Measurements from ENCODE around the gene CYTL1. TPM values are rescaled to one million over a fixed set of nuclear protein-coding genes. Genes with fewer than 3 reads are reported as not detected.
"Not testable (repeated sequence)": the region's sequence is repeated elsewhere in the genome, so short reads cannot be mapped to it uniquely, and the experiment has no call there.

Gene CYTL1
- total RNA-seq, 1 donor from 2014 or later: not detected

DNA sequence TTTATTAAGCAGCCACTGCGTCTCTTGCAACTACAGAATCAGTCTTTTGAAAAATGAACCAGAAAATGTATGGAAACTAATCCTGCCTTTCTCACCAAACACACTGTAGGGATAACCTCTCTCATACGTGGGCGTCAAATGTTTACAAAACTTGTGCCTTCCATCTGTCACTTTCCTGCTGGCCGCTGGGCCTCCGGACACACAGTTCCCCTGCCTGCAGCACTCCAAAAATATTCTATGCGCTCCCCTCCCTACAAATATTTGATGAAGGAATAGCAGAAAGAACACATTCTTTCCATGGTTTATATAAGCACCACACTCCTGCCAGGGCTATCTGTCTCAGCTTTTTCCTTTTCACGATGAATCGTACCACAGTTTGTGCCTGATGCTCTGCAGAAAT, 14.9 kb upstream of the CYTL1 start:
- DNase-seq (ENCODE audit: low read depth): no peak

DNA sequence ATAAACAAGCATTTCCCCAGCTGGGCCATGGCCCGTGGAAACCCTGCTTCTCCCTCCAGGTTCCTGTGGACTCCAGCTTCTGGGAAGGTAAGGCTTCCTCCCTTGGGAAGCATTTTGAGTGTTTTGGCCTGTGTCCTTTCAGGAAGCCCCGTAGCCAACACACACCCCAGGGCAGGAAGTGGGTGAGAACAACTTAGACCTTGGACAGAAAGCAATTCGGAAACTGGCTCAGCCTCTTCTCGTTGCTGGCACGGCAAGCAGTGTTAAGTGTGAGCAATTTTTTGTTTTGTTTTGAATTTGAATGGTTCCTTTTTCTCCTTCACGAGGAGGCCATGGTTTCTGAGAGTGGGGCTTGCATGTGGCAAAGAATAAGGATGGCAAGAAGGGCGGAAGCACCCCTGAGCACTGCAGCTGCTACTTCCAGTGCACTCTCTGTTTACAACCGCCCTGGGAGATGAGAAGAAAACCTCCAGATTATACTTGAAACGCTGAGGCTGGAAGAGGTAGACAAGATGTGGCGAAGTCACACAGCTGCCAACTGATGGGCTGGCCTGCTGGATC, 14.1 kb upstream of the CYTL1 start:
- no peak for DNase-seq (ENCODE audit: low read depth)

DNA sequence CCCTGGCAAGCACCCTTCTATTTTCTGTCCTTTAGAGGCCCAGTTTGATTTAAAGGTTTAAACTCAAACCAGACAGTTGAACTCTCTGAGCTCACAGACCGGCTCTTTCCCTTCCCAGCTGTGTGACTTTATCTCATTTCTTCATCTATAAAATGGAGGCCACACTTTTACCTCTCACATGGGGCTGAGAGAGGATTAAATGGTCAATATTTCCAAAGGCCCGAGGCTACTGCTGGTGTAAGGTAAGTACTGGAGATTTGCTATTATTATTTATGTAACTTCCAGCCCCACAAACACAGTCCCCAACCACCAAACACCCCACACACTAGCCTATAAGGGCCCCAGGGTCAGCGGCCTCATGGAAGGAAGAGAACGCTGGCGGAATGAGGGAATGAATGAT, 13.6 kb upstream of the CYTL1 start:
- DNase-seq (ENCODE audit: low read depth): no peak

DNA sequence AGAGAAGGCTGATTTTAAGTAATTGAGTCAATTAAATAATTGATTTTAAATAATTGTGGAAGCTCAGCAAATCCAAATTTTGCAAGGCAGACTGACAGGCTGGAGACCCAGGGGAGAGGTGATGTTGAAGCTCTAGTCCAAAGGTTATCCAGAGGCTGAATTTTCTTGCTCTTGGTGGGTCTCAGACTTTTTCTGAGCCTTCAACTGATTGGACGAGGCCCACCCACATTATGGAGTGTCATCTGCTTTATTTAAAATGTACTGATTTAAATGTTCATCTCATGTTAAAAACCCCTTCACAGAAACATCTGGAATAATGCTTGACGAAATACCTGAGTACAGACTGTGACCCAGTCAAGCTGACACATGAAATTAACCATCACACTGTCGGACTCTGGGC, 11.7 kb upstream of the CYTL1 start:
- DNase-seq (ENCODE audit: low read depth): no peak

DNA sequence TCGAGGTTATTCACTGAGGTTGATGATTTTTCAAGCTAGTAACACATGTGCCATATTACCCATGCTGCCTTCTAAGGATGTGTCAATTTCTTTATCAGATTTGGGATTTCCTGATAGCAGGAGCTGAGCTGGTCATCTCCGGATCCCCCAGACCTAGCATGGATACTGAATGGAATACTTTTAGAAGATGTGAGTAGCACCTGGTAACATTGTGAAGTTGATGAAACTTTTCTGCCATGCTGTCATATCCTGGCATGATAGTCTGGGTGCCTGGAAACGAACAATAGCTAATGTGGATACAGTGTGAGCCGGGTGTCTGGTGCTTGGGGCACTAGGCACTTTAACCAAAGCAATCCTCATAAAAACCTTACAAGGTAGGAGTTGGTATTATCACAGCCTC, 11.0 kb upstream of the CYTL1 start:
- no peak for DNase-seq (ENCODE audit: low read depth)

DNA sequence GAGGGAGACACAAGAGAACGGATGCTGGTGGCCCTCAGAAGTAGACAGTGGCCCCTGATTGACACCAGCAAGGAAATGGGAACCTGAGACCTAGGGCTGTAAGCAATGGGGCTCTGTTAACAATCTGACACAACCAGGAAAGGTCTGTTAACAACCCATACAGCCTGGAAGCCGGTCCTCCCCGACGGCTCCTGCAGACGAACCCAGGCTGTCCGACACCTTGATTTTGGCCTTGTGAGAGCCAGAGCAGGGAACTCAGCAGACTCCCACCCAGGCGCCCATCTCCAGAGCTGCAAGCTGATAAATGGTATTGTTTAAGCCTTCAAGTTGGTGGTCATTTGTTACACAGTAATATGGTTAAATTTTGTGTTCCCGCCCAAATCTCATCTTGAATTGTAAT, 10.2 kb upstream of the CYTL1 start:
- DNase-seq (ENCODE audit: low read depth): no peak

DNA sequence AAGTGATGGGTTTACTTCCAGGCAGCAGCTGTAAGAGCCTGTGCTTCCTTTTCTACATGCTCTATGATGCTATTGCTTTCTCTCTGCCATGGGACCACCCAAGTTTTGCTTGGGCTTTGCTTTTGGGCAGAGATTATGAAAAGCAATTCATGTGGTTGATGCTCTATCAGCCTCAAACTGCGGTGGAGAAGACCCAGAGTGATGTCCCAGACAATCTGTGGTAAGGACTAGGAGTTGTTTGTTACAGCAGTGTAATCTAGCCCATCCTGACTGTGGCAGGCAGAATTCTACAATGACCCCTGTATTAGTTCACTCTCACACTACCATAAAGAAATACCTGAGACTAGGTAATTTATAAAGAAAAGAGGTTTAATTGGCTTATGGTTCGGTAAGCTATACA, 9.2 kb upstream of the CYTL1 start:
- no peak for DNase-seq (ENCODE audit: low read depth)

DNA sequence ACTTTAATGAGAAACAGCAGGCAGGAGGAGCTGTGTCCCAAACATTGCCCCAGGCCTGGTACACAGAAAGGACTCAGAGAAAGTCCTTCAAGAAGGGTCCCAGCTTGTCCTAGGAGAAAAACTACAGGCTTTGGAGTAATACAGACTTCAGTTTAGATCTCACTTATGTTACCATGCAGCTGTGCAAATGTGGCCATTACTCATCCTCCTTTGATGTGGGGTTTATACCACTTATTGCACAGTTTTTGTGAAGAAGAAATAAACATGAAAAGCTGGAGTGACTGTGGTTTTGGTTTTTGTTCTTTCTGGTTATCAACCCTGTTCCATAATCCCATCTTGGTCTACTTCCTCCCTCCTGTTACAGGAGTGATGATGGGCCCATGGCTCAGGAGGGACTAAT, 8.1 kb upstream of the CYTL1 start:
- no peak for DNase-seq (ENCODE audit: low read depth)

DNA sequence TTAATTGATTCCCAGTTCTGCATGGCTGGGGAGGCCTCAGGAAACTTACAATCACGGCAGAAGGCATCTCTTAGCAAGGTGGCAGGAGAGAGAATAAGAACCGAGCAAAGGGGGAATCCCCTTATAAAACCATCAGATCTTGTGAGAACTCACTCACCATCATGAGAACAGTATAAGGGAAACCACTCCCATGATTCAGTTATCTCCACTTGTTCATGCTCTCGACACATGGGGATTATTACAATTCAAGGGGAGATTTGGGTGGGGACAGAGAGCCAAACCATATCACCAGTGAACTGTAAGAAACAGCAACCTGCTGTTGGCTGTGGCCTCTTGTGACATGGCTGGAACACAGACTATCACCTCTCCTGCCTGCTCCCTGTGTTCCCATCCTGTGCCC, 7.1 kb upstream of the CYTL1 start:
- no peak for DNase-seq (ENCODE audit: low read depth)

DNA sequence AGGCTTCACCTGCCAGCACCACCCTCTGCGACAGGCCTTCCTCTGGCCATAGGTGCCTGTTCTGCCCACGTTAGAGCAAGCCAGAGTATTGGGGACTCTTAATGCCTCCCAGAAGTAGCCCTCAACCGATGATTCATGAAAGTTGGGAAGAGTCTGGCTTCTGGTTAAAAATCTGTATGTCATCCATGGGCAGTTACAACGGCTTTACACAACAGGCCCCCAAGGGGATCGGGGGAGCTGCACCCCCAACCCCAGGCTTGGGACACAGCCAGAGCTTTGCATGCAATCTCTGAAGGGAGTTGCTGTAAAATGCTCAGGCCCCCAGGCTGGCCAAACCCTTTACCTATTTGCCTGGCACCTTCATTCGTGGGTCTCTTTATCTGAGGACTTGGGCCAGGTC, 5.4 kb upstream of the CYTL1 start:
- no peak for DNase-seq (ENCODE audit: low read depth)

DNA sequence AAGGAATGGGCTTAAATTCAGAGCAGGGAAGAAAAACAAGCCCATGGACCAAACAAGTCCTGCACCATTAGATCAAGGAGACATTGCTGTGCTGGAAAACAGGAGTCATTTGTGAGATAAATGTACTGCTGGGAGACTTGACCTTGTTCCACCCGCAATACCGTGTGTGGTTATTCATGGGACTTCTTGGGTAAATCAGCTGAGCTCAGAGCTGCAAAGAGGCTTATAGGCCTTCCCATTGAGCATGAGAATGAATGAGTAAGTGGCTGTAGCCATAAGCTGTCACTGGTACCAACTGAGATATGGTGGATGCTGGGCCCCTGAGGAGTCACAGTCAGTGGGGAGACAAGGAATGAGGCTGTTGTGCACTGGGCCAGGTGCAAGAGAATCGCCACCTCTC, 2.3 kb upstream of the CYTL1 start:
- DNase-seq (ENCODE audit: low read depth): no peak

DNA sequence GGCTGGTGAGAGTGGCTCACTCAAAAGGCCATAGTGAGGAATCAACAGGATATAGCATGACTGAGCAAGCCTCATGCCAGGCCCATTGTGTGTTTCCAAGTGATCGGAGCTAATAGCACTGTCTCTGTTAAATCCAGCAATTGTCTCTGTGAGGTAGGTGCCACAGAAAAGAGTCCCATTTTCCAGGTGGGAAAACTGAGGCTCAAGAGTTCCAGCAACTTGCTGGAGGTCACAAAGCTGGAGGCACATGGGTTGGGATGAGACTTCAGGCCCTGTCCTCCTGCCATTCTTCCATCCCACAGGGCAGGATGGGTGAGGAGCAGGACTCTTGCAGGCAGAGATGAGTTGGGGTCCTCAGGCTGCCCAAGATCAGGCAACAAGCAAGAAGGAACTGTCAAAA, 1.1 kb upstream of the CYTL1 start:
- DNase-seq (ENCODE audit: low read depth): no peak

DNA sequence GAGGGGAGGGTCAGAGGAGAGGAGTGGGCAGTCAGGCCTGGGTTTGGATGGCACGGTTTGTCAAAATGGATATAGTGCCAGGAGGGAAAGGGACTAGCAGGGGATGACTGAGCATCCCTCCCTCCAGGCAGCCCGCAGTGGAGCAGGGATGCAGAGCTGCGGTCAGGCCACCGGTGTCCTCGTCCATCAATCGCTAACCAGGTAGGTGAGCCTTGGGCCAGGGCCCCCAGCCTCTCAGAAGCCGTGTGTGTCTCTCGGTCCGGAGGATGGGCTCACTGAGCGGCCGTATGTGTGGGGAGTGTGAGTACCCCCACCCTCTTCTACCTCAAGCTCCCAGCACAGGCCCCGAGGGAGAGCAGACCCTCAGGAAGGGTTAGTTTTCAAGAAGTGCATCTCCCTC, 538 bp upstream of the CYTL1 start:
- DNase-seq (ENCODE audit: low read depth): no peak

DNA sequence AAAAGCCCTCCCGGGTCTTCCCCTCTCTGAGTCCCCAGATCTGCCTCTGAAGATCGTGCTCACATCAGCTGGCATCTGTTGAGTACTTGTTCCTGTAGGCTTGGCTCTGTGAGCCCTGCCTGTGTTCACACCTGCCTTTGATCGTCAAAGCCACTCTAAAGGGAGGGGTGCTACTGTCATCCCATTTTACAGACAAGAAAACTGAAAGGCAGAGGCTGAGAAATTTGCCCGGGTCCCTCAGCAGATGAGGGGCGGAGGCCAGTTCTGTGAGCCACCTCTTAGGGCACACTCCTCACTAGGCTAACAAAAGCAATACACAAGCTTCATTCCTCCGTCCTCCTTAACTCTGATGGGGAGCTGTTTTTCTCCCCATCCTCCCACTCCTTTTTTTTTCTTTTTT, 655 bp downstream of the CYTL1 start:
- DNase-seq (ENCODE audit: low read depth): no peak

DNA sequence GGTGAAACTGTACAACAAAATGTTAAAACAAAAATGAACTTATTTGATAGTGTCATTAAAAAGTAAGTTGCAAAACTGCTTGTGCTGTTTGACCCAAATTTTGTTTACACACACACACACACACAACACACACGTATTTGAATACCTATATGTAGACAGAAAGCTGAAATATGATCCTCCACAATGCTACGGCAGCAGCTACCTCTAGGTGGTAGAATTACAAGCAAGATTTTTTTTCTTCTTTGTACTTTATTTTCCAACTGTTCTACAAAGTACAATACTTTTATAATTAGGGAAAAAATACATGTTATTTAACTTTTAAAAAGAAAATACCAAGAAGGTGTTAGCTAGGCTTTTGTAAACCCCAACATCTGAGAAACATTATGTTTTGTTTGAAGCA, 1.2 kb downstream of the CYTL1 start:
- no peak for DNase-seq (ENCODE audit: low read depth)

DNA sequence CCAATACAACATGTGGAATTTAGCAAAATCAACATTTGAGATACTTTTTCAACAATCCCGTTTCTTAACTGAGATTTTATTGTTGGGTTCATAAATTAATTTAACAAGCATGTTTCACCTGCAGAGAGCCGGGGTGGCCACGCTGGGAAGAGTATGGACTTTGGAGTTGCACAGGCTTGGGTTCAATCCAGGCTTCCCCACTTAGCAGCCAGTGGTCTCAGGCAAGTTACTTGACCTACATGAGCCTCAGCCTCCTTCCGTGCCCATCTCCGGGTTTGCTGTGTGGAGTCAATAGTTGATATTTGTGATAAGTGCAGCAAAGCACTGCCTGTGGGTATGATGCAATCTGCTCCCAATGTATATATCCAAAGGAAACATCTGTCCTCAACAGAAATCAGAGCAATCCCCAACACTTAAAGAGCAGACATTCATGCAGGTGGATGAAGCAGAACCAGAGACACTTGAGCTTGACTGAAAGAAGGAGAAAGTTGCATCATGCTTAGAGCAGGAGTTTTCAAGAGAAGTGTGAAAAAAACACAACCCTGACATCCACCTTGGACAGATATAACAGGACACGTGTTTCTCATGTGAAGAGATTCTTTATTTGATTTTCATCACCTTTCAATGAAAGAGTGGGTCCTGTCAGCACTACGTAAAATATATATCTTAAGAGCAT, 5.1 kb downstream of the CYTL1 start:
- no peak for DNase-seq (ENCODE audit: low read depth)

DNA sequence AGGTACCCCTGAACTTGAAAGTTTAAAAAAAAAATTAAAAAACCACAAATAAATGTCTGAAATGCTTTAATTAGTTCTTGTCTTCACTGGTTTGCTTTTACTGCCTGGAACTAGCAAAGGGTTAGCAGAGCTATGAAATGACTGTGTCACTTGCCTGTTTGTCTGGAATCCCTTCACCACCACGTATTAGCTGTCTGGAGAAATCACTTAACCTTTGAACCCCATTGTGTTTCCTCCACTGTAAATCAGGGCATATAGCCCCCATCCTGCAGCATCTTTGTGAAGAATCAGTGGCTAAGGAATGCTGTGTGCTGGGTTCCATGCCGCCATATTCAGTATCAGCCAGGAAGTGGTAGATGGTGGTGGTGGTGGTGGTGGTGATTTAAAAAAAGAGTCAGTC, 6.3 kb downstream of the CYTL1 start:
- DNase-seq (ENCODE audit: low read depth): no peak

DNA sequence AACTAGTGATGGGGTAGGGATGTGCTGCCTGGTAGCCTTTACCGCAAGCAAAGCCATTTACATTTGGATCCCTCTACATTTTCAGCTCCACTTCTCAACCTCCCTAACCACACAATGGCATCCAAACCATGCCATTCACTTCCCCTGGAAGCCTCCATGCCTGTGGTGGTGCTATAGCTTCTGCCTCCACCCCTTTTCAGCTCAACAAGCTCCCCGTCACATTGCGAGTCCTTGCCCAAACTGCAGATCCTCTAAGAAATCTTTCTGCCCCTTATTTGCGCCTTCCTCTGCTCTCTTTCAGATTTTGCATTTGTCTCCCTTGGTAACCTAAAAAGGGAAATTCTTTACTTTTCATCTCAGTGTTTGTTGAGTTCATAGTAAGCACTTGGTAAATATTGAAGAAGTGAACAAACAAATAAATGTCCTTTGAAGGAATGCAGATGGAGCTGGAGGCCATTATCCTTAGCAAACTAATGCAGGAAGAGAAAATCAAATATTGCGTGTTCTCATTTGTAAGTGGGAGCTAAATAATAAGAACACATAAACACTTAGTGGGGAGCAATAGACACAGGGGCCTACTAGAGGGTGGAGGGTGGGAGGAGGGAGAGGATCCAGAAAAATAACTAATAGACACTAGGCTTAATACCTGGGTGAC, 6.9 kb downstream of the CYTL1 start:
- no peak for DNase-seq (ENCODE audit: low read depth)

DNA sequence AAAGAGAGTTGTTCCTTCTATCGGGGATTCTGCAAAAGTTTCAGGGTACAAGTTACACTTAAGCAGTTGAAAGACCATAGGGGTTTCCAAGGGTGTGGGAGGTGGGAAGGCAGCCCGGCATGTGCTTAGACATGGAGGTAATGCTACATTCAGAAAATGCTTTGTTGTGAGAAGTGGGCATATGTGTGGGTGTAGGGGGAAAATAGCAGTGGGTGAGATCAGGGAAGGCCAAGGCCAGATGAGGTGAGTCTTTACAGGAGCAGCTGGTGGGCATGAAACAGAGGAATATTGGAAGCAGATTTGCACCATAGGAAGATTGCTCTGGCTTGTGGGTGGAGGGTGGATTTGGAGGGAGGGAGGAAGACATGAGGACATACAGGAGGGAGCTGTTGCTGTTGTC, 8.3 kb downstream of the CYTL1 start:
- no peak for DNase-seq (ENCODE audit: low read depth)

DNA sequence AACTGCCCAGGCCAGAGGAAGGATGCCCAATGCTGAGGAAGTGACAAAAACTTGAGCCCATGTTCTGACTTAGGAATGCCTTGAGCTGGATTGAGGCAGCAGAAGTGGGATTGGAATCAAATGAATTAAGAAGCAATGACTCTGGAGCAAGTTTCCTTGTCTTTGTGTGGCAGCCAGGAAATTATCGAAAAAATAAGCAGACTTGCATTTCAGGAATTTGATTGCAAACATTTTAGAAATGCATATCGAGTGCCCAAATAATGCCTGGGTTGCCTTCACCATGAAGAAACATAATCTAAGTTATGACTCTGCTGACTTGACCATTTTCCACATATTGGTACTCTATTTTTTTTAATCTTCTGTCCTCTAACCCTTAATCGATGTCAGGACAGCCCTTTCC, 9.5 kb downstream of the CYTL1 start:
- no peak for DNase-seq (ENCODE audit: low read depth)

DNA sequence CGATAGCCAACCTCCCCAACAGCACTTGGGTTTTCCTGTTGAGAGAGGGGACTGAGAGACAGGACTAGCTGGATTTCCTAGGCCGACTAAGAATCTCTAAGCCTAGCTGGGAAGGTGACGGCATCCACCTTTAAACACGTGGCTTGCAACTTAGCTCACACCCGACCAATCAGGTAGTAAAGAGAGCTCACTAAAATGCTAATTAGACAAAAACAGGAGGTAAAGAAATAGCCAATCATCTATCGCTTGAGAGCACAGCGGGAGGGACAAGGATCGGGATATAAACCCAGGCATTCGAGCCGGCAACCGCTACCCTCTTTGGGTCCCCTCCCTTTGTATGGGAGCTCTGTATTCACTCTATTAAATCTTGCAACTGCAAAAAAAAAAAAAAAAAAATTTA, 12.3 kb downstream of the CYTL1 start:
- DNase-seq (ENCODE audit: low read depth): not testable (repeated sequence)

DNA sequence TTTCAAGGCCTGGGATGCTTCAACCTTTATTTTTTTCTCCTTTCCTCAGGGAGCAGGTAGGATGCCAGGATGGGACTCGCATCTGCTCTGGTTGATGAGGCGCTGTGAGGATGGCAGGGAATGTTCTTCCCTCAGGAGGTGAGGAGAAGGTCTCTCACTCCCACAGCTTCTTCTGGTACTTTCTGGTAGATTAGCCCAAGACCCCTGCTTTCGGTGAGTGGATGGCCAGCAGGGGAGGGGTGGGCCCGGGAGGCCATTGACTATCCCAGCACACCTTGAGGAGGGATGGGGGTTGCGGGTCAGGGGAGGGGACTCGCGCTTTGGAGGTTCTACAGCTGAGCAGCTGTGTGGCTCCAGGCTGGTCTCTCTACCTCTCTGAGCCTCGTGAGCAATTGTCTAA, 14.8 kb downstream of the CYTL1 start:
- DNase-seq (ENCODE audit: low read depth): no peak

DNA sequence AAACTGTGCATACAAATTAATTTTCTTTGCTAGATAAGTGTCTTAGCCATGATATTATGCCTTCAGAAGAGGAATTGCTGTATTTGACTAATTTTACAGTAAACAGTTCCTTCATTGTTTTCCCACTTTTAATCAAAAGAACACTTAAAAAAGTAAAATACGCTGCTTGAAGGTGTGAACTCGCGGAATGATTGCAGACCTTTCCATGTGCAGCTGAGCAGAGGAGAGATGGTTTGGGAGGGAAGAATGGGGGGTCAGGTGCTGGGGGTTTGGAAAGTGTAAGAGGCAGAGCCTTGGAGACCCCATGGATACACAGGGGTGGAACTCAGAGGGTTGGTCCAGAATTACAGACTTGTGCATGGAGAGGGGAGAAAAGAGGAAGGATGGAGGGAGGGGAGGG, 15.3 kb downstream of the CYTL1 start:
- DNase-seq (ENCODE audit: low read depth): no peak

All from myocyte (in vitro differentiated cells).